Heart left ventricle (tissue), 13 donors: Measurements from ENCODE around the gene KPNB1.

Source experiments
- POLR2A ChIP-seq, 2 donors: fragments of 450-650 bp; IDR thresholded peaks; one replicate each; pipeline ENCODE4 v1.6.1; 2017; ENCODE audit warnings: antibody characterized with exemption in 2 of 2, mild to moderate bottlenecking in 2 of 2, moderate library complexity in 2 of 2
- TF ChIP-seq, protein P1 (sequence below), 12 donors: fragments of 200-600 bp; sonication (generic) in 4 of 12; IDR thresholded peaks; one replicate each; pipeline versions ENCODE4 v1.5.0 to v1.8.0; 2018 to 2022; ENCODE audit warnings: antibody characterized with exemption in 12 of 12, mild to moderate bottlenecking in 5 of 12
- donor health status: ischemic (EF 13 %, LVEDD 7.1; RV severe dilation, severe dysfunction).
- donor health status: DM: no; HTN: yes; CAD: no.
- donor health status: DM: no; HTN: no; CAD: no.
- donor health status: ischemic (EF 25% LVEDD 6.9; RV normal size, moderate dysfunction).
- donor health status: ischemic (EF 25% LVEDD 5.7; RV mildly dilated, moderate dysfunction).
- donor health status: ischemic (EF 35%, LVEDD 5.7; RV mildly dilated, moderate dysfunction).
- donor health status: nonischemic (EF 11% LVEDD 7.7; RV severe dilation, severe dysfunction).
- donor health status: DM: yes; HTN: yes; CAD: no.
- donor health status: PGD.
- donor health status: ischemic (EF 29% LVEDD 5.4; RV normal size, mild dysfunction).
- donor health status: nonischemic (EF 23%, LVEDD 6.1; RV moderate dilation, normal function).

DNA sequence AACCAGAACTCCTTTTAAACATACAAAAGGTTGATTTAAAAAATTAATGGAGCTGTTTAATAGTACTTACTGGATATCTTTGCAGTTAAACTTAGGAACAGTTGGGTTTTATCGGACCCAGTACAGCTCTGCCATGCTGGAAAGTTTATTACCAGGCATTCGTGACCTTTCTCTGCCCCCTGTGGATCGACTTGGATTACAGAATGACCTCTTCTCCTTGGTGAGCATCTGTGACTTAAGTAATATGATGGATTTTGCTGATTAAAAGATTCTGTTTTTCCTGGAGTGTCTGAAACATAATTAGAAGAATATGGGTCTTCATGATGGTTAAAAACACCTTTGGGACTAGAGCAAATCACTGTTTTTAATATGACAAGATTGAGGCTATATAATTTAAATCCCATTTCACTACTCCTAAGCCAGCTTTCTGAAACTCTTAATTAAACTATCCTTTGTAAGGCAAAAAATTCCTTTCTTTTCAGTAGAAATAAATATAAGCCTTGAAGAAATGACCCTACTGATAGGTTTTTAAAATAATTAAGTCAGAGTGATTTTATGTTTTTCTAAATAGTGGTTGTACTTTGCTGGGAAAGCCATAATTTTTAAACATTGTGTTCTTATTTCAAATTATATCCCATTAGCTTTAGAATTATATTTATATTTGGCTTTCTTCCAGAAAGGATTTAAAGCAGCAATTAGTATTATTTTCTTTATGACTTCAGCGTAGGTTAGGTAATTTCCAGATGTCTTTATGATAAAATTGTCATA lies 45.7 kb upstream of the KPNB1 start:
- TF ChIP-seq, protein P1, sequence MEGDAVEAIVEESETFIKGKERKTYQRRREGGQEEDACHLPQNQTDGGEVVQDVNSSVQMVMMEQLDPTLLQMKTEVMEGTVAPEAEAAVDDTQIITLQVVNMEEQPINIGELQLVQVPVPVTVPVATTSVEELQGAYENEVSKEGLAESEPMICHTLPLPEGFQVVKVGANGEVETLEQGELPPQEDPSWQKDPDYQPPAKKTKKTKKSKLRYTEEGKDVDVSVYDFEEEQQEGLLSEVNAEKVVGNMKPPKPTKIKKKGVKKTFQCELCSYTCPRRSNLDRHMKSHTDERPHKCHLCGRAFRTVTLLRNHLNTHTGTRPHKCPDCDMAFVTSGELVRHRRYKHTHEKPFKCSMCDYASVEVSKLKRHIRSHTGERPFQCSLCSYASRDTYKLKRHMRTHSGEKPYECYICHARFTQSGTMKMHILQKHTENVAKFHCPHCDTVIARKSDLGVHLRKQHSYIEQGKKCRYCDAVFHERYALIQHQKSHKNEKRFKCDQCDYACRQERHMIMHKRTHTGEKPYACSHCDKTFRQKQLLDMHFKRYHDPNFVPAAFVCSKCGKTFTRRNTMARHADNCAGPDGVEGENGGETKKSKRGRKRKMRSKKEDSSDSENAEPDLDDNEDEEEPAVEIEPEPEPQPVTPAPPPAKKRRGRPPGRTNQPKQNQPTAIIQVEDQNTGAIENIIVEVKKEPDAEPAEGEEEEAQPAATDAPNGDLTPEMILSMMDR (IDR thresholded peaks at IDR 0.05): no peak
- no peak for TF ChIP-seq POLR2A (IDR thresholded peaks at IDR 0.05)
